GM12873 (cell line): ENCODE data around the gene AKAP9.

ENCODE experiments used
- CTCF ChIP-seq: IDR thresholded peaks from 2 replicates; pipeline ENCODE4 v1.5.1; 2012; ENCODE audit warnings: low read depth, mild to moderate bottlenecking, moderate library complexity, low read length, control low read depth; ENCODE audit not compliant: insufficient read depth; ENCODE audit errors: missing control alignments

Gene AKAP9

GRCh38 chr7:91962419-91962818 is 21.8 kb downstream of the AKAP9 start:
- TF ChIP-seq CTCF = no peak

GRCh38 chr7:91973639-91974038 is 33.0 kb downstream of the AKAP9 start:
- no peak for TF ChIP-seq CTCF

- TF ChIP-seq CTCF = no peak
Observed at GRCh38 chr7:91974066-91974465, 33.4 kb downstream of the AKAP9 start.

- no peak for TF ChIP-seq CTCF
Observed at GRCh38 chr7:91976743-91977142, 36.1 kb downstream of the AKAP9 start.

GRCh38 chr7:91979590-91979989 is 38.9 kb downstream of the AKAP9 start:
- no peak for TF ChIP-seq CTCF

- no peak for TF ChIP-seq CTCF
Observed at GRCh38 chr7:91988213-91988612, 47.6 kb downstream of the AKAP9 start.

GRCh38 chr7:91993976-91994375 is 53.3 kb downstream of the AKAP9 start:
- TF ChIP-seq CTCF = no peak
